H9 (cell line): ENCODE results near the gene NDUFS2. TPM values are rescaled to one million over a fixed set of nuclear protein-coding genes. Genes with fewer than 3 reads are reported as not detected.

Experiments used
- DNase-seq: peaks from one replicate; pipeline ENCODE4 v3.0.0-alpha.2; 2017
- H2AFZ ChIP-seq: one replicate; pipeline ENCODE4 v1.6.1; 2013; ENCODE audit warnings: mild to moderate bottlenecking, low read length, control low read depth, moderate library complexity
- H2AK5ac ChIP-seq: 2 replicates; pipeline ENCODE4 v1.6.1; 2013; ENCODE audit warnings: low read length, control low read depth, mixed read lengths; ENCODE audit not compliant: insufficient read length
- H2BK120ac ChIP-seq: one replicate; pipeline ENCODE4 v1.6.1; 2013; ENCODE audit warnings: low read depth, mild to moderate bottlenecking, low read length, control low read depth, inconsistent platforms; ENCODE audit not compliant: poor library complexity, severe bottlenecking
- H2BK12ac ChIP-seq: 2 replicates; pipeline ENCODE4 v1.6.1; 2013; ENCODE audit warnings: low read length, control low read depth, mixed read lengths, low read depth; ENCODE audit not compliant: insufficient read length
- H2BK15ac ChIP-seq: 2 replicates; pipeline ENCODE4 v1.6.1; 2013; ENCODE audit warnings: low read depth, low read length, control low read depth
- H2BK20ac ChIP-seq: one replicate; pipeline ENCODE4 v1.6.1; 2013; ENCODE audit warnings: low read depth, mild to moderate bottlenecking, low read length, control low read depth, inconsistent platforms; ENCODE audit not compliant: poor library complexity, severe bottlenecking
- H2BK5ac ChIP-seq: 2 replicates; pipeline ENCODE4 v1.6.1; 2013; ENCODE audit warnings: low read length, control low read depth, mixed read lengths; ENCODE audit not compliant: insufficient read length
- H3K14ac ChIP-seq: 2 replicates; pipeline ENCODE4 v1.6.1; 2013; ENCODE audit warnings: low read length, control low read depth; ENCODE audit not compliant: insufficient read depth
- H3K18ac ChIP-seq: 2 replicates; pipeline ENCODE4 v1.6.1; 2013; ENCODE audit warnings: low read depth, mild to moderate bottlenecking, mixed read lengths, low read length, control low read depth; ENCODE audit not compliant: insufficient read length
- H3K23ac ChIP-seq: 2 replicates; pipeline ENCODE4 v1.6.1; 2013; ENCODE audit warnings: low read length, control low read depth, mixed read lengths, low read depth; ENCODE audit not compliant: insufficient read length
- H3K23me2 ChIP-seq: 2 replicates; pipeline ENCODE4 v1.6.1; 2013; ENCODE audit warnings: low read depth, mild to moderate bottlenecking, mixed read lengths, low read length, control low read depth; ENCODE audit not compliant: insufficient read length, poor library complexity, severe bottlenecking
- H3K27ac ChIP-seq: 2 replicates; pipeline ENCODE4 v1.5.1; 2013; ENCODE audit warnings: low read length, control low read depth, mixed read lengths, low read depth; ENCODE audit not compliant: insufficient read length
- H3K27me3 ChIP-seq: 2 replicates; pipeline ENCODE4 v1.6.1; 2013; ENCODE audit warnings: low read length, control low read depth, inconsistent platforms; ENCODE audit not compliant: insufficient read depth
- H3K4ac ChIP-seq: 2 replicates; pipeline ENCODE4 v1.6.1; 2013; ENCODE audit warnings: low read depth, mild to moderate bottlenecking, control low read depth, inconsistent platforms, low read length, moderate library complexity
- H3K4me1 ChIP-seq: 2 replicates; pipeline ENCODE4 v1.6.1; 2013; ENCODE audit warnings: low read length, control low read depth, inconsistent platforms; ENCODE audit not compliant: insufficient read depth
- H3K4me2 ChIP-seq: 2 replicates; pipeline ENCODE4 v1.6.1; 2013; ENCODE audit warnings: low read length, control low read depth, mixed read lengths; ENCODE audit not compliant: insufficient read length, insufficient read depth
- H3K56ac ChIP-seq: 2 replicates; pipeline ENCODE4 v1.6.1; 2013; ENCODE audit warnings: low read depth, mild to moderate bottlenecking, mixed read lengths, low read length, control low read depth; ENCODE audit not compliant: insufficient read length
- H3K79me1 ChIP-seq: 2 replicates; pipeline ENCODE4 v1.6.1; 2013; ENCODE audit warnings: low read depth, mild to moderate bottlenecking, moderate library complexity, low read length, control low read depth, inconsistent platforms; ENCODE audit not compliant: insufficient read depth, poor library complexity, severe bottlenecking
- H3K79me2 ChIP-seq: 2 replicates; pipeline ENCODE4 v1.6.1; 2013; ENCODE audit warnings: low read length, control low read depth, inconsistent platforms; ENCODE audit not compliant: insufficient read depth
- H3K9ac ChIP-seq: 2 replicates; pipeline ENCODE4 v1.6.1; 2013; ENCODE audit warnings: low read length, control low read depth, mixed read lengths; ENCODE audit not compliant: insufficient read length; ENCODE audit errors: extremely low read depth
- H3K9me3 ChIP-seq: one replicate; pipeline ENCODE4 v1.6.1; 2013; ENCODE audit warnings: low read depth, low read length, inconsistent platforms; ENCODE audit not compliant: control insufficient read depth
- H3T11ph ChIP-seq: one replicate; pipeline ENCODE4 v1.6.1; 2013; ENCODE audit warnings: mild to moderate bottlenecking, low read length, control low read depth, inconsistent platforms
- H4K20me1 ChIP-seq: one replicate; pipeline ENCODE4 v1.6.1; 2013; ENCODE audit not compliant: control insufficient read depth, insufficient read length, insufficient read depth
- H4K5ac ChIP-seq: 2 replicates; pipeline ENCODE4 v1.6.1; 2013; ENCODE audit warnings: low read depth, mild to moderate bottlenecking, mixed read lengths, low read length, control low read depth; ENCODE audit not compliant: insufficient read length
- H4K8ac ChIP-seq: replicated peaks from 2 replicates; pipeline ENCODE4 v1.6.1; 2013; ENCODE audit warnings: low read length, control low read depth, mixed read lengths, low read depth; ENCODE audit not compliant: insufficient read length
- H4K91ac ChIP-seq: 2 replicates; pipeline ENCODE4 v1.6.1; 2013; ENCODE audit warnings: low read depth, mild to moderate bottlenecking, moderate library complexity, mixed read lengths, low read length, control low read depth; ENCODE audit not compliant: insufficient read length
- H3K27ac Mint-ChIP-seq, 3 experiments: 2 replicates in 2 of 3; 3 replicates in 1 of 3; pipeline ENCODE4 v1.8.0; 2020 to 2021; ENCODE audit warnings: mixed read lengths in 3 of 3, mild to moderate bottlenecking in 1 of 3, moderate library complexity in 1 of 3
- H3K27me3 Mint-ChIP-seq: 2 replicates; pipeline ENCODE4 v1.8.0; 2021; ENCODE audit warnings: low read depth, mild to moderate bottlenecking, moderate library complexity, mixed read lengths
- H3K36me3 Mint-ChIP-seq, 3 experiments: 2 replicates in 2 of 3; 3 replicates in 1 of 3; pipeline ENCODE4 v1.8.0; 2020 to 2021; ENCODE audit warnings: low read depth in 3 of 3, mixed read lengths in 3 of 3; ENCODE audit not compliant: insufficient read depth in 1 of 3
- H3K4me1 Mint-ChIP-seq, 2 experiments: 2 replicates each; pipeline ENCODE4 v1.8.0; 2020; ENCODE audit warnings: mixed read lengths in 2 of 2
- H3K4me3 Mint-ChIP-seq, 2 experiments: 2 replicates in 1 of 2; 3 replicates in 1 of 2; pipeline ENCODE4 v1.8.0; 2020 to 2021; ENCODE audit warnings: mild to moderate bottlenecking in 2 of 2, mixed read lengths in 2 of 2, moderate library complexity in 1 of 2
- H3K9me3 Mint-ChIP-seq, 2 experiments: 2 replicates in 1 of 2; 3 replicates in 1 of 2; pipeline ENCODE4 v1.8.0; 2020; ENCODE audit warnings: mild to moderate bottlenecking in 2 of 2, mixed read lengths in 2 of 2, moderate library complexity in 1 of 2
- WGBS: extraction: QIAGEN DNeasy Blood & Tissue Kit; methylation state at CpG from one replicate; pipeline ENCODE4 v1.1.7; 2013; ENCODE audit warnings: missing lambda C conversion rate, low lambda C conversion rate, mixed read lengths; ENCODE audit not compliant: insufficient read length; ENCODE audit errors: extremely low coverage; 5-methylcytosine and 5-hydroxymethylcytosine counted together
- total RNA-seq: library from RNA; stranded (reverse); gene quantifications from 2 replicates; pipeline ENCODE4 v1.2.1, GENCODE V29; 2021
- TF ChIP-seq, protein P1 (sequence below): fragments of 200-600 bp; sonication (generic); conservative IDR thresholded peaks from 3 replicates; pipeline ENCODE4 v1.8.0; 2021; ENCODE audit warnings: antibody characterized with exemption, mild to moderate bottlenecking

Gene NDUFS2
- total RNA-seq, 1 experiment from 2014 or later: 84.5 TPM

DNA sequence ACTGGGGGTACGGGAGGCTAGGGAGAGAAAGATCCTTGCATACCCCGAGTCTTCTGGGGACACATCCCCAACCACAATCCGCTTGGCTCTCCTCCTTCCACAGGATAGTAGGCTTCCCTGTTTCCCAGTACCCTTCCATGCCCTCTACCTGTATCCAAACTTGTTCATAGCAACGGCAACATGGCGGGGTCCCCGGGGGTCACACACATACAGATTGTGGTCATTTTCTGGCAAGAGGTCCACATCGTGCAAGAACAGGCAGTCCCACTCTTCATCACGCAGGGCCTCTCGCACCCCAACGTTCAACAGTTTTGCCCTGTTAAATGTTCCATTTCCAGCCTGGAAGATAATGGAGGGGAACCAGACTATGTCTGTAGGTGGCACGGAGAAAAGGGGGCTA, 28.5 kb upstream of the NDUFS2 start:
- TF ChIP-seq, protein P1, sequence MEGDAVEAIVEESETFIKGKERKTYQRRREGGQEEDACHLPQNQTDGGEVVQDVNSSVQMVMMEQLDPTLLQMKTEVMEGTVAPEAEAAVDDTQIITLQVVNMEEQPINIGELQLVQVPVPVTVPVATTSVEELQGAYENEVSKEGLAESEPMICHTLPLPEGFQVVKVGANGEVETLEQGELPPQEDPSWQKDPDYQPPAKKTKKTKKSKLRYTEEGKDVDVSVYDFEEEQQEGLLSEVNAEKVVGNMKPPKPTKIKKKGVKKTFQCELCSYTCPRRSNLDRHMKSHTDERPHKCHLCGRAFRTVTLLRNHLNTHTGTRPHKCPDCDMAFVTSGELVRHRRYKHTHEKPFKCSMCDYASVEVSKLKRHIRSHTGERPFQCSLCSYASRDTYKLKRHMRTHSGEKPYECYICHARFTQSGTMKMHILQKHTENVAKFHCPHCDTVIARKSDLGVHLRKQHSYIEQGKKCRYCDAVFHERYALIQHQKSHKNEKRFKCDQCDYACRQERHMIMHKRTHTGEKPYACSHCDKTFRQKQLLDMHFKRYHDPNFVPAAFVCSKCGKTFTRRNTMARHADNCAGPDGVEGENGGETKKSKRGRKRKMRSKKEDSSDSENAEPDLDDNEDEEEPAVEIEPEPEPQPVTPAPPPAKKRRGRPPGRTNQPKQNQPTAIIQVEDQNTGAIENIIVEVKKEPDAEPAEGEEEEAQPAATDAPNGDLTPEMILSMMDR: no peak
- H2BK12ac ChIP-seq: no peak overlapping the region
- no peaks in the 10 kb centered on the region for H3K79me2 ChIP-seq
- Mint-ChIP-seq H3K4me1 (peaks cover 19 to 21% of the 10 kb centered on the region in 2 experiments), H3K27me3 (no peaks in the 10 kb centered on the region; the same call in 1 of the 2 replicates), H3K36me3 (peaks cover 25 to 62% (median 62%) of the 10 kb centered on the region in 3 experiments; a peak in 6 of 7 replicates), H3K4me3 (no peak overlapping the region), H3K9me3 (no peaks in the 10 kb centered on the region), H3K27ac (no peak overlapping the region)
- H3K4me2 ChIP-seq: no peak overlapping the region
- H2BK20ac ChIP-seq: no peak overlapping the region
- no peak overlapping the region for H3K23ac ChIP-seq
- H3K9ac ChIP-seq: no peak overlapping the region
- H3K4me1 ChIP-seq: no peaks in the 10 kb centered on the region; the same call in 1 of the 2 replicates
- H2BK15ac ChIP-seq: no peak overlapping the region
- H3K23me2 ChIP-seq: peaks cover 6% of the 10 kb centered on the region
- H2AK5ac ChIP-seq: no peak overlapping the region
- H3K4ac ChIP-seq: no peak overlapping the region
- H4K20me1 ChIP-seq: no peaks in the 10 kb centered on the region
- H3K27me3 ChIP-seq: no peaks in the 10 kb centered on the region
- no CpG with 5 or more reads among the region's 11 CpGs for WGBS
- no peak overlapping the region for H3K27ac ChIP-seq
- no peak overlapping the region for H2BK5ac ChIP-seq
- H2AFZ ChIP-seq: no peak overlapping the region
- H2BK120ac ChIP-seq: no peak overlapping the region
- no peaks in the 10 kb centered on the region for H3K9me3 ChIP-seq
- DNase-seq: no peak
- no peaks in the 10 kb centered on the region for H3K79me1 ChIP-seq
- H3K56ac ChIP-seq: no peak overlapping the region
- no peak overlapping the region for H3K18ac ChIP-seq
- no peak overlapping the region for H4K5ac ChIP-seq
- no peak overlapping the region for H4K91ac ChIP-seq
- no peak overlapping the region for H3K14ac ChIP-seq
- no peak overlapping the region for H4K8ac ChIP-seq
- H3T11ph ChIP-seq: no peak overlapping the region
